ENCODE results near the gene DNMBP. TPM values are rescaled to one million over a fixed set of nuclear protein-coding genes. Genes with fewer than 3 reads are reported as not detected.
"Not testable (repeated sequence)": the region's sequence is repeated elsewhere in the genome, so short reads cannot be mapped to it uniquely, and the experiment has no call there.

The DNMBP gene
- total and polyA plus RNA-seq, 8 donors, result 14.8 to 43.9 (median 37.2) TPM

DNA sequence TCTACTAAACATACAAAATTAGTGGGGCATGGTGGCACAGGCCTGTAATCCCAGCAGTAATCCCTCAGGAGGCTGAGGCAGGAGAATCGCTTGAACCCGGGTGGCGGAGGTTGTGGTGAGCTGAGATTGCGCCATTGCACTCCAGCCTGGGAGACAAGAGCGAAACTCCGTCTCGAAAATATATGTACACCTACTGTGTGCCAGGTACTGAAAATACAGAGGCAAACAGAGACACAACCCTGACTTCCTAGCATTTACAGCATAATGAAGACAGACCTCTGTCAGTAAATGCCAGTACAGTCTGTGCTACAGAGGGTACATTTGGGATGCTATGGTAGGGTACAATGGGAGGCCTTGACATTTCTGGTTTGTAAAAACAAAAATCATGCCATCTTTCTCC lies 160.7 kb downstream of the DNMBP start:
- no peak for DNase-seq
- Histone ChIP-seq H3K27ac (no peak overlapping the region), H3K36me3 (no peaks in the 10 kb centered on the region), H3K9me3 (no peaks in the 10 kb centered on the region), H3K27me3 (no peaks in the 10 kb centered on the region), H3K4me3 (no peak overlapping the region), H3K4me1 (peaks cover 4 to 13% of the 10 kb centered on the region in 2 donors)
- intact Hi-C loops (cut with DNase I), result loop anchor here in 1 of 2 donors (5.0 kb wide), 1 partner anchor 198 kb away; no protein-coding TSS in a partner anchor
- TF ChIP-seq, protein P1, sequence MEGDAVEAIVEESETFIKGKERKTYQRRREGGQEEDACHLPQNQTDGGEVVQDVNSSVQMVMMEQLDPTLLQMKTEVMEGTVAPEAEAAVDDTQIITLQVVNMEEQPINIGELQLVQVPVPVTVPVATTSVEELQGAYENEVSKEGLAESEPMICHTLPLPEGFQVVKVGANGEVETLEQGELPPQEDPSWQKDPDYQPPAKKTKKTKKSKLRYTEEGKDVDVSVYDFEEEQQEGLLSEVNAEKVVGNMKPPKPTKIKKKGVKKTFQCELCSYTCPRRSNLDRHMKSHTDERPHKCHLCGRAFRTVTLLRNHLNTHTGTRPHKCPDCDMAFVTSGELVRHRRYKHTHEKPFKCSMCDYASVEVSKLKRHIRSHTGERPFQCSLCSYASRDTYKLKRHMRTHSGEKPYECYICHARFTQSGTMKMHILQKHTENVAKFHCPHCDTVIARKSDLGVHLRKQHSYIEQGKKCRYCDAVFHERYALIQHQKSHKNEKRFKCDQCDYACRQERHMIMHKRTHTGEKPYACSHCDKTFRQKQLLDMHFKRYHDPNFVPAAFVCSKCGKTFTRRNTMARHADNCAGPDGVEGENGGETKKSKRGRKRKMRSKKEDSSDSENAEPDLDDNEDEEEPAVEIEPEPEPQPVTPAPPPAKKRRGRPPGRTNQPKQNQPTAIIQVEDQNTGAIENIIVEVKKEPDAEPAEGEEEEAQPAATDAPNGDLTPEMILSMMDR (IDR thresholded peaks at IDR 0.05), result no peak
- no peak for ATAC-seq

- peak; percentile 57 to 89 (median 80) for DNase-seq
- Histone ChIP-seq H3K4me1 (peaks cover 4 to 13% of the 10 kb centered on the region in 2 donors), H3K27ac (no peak overlapping the region), H3K36me3 (no peaks in the 10 kb centered on the region), H3K27me3 (no peaks in the 10 kb centered on the region), H3K9me3 (no peaks in the 10 kb centered on the region), H3K4me3 (peak overlapping the region in 1 of 2 donors; percentile 16)
- peak; percentile 99 for ATAC-seq
- TF ChIP-seq, protein P1 (IDR thresholded peaks at IDR 0.05), result peak; percentile 84 to 92
- intact Hi-C loops (cut with DNase I), result loop anchor here in 1 of 2 donors (5.0 kb wide), 1 partner anchor 201 kb away; no protein-coding TSS in a partner anchor
Observed at GRCh38 chr10:99845837-99846382, 163.8 kb downstream of the DNMBP start.

GRCh38 chr10:99844433-99844955 lies 165.3 kb downstream of the DNMBP start:
- ATAC-seq (no peak), DNase-seq (no peak)
- Histone ChIP-seq H3K27ac (peak overlapping the region in 1 of 2 donors; percentile 49), H3K36me3 (no peaks in the 10 kb centered on the region), H3K4me1 (peaks cover 4 to 13% of the 10 kb centered on the region in 2 donors), H3K27me3 (no peaks in the 10 kb centered on the region), H3K4me3 (no peak overlapping the region), H3K9me3 (no peaks in the 10 kb centered on the region)
- TF ChIP-seq, protein P1 (IDR thresholded peaks at IDR 0.05), result no peak
- intact Hi-C loops (cut with DNase I), result no loop called here

- H3K4me3 ChIP-seq, result no peak overlapping the region
- peaks cover 4 to 13% of the 10 kb centered on the region in 2 donors for H3K4me1 ChIP-seq
- DNase-seq (no peak), ATAC-seq (no peak)
- no peaks in the 10 kb centered on the region for H3K27me3 ChIP-seq
- no peak overlapping the region for H3K27ac ChIP-seq
- no peaks in the 10 kb centered on the region for H3K9me3 ChIP-seq
- intact Hi-C loops (cut with DNase I), result no loop called here
- H3K36me3 ChIP-seq, result no peaks in the 10 kb centered on the region
- TF ChIP-seq, protein P1 (IDR thresholded peaks at IDR 0.05), result no peak
Observed at GRCh38 chr10:99843310-99843709, 166.4 kb downstream of the DNMBP start.

- no peak for DNase-seq
- intact Hi-C loops (cut with DNase I), result no loop called here
- TF ChIP-seq, protein P1 (IDR thresholded peaks at IDR 0.05), result no peak
- no peaks in the 10 kb centered on the region for H3K27me3 ChIP-seq
- H3K4me1 ChIP-seq, result peaks cover 4 to 13% of the 10 kb centered on the region in 2 donors
- H3K27ac ChIP-seq, result no peak overlapping the region
- ATAC-seq, result no peak
- H3K36me3 ChIP-seq, result no peaks in the 10 kb centered on the region
- H3K9me3 ChIP-seq, result no peaks in the 10 kb centered on the region
- no peak overlapping the region for H3K4me3 ChIP-seq
Observed at GRCh38 chr10:99841746-99842145, 168.0 kb downstream of the DNMBP start.

DNA sequence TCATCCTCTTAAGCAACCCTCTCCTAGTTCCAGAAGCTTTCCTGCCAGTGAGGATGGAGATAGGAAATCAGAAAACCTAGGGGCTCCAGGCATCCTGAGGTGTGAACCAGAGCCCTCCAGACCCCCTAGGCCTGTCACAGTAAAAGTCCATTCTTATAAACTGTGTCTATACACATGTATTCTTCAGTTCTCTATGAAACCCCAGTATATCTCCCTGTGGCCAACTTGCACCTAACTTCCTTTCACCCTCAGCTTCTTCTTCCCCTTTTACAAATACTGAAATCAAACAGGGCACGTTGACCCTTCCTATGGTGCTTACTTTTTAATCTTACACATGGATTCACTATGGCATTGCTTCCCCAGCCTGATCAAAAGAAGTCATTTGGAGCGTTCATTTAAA lies 168.9 kb downstream of the DNMBP start:
- DNase-seq; H3K36me3 ChIP-seq; H3K4me1 ChIP-seq; ATAC-seq; H3K9me3 ChIP-seq; H3K4me3 ChIP-seq; H3K27me3 ChIP-seq; H3K27ac ChIP-seq; intact Hi-C loops (cut with DNase I): not testable (repeated sequence)
